Stimulated activated CD8-positive, alpha-beta memory T cell treated with anti-CD3 and anti-CD28 coated beads, Interleukin-12 subunit alpha, Interleukin-12 subunit beta, amount 100 ng/mL, for 4 hours (primary cell): ENCODE data around the gene TSR3.

Experiments used
- DNase-seq: peaks from one replicate; pipeline ENCODE4 v3.0.0-alpha.2; 2020; ENCODE audit warnings: low read depth

TSR3 gene

DNA sequence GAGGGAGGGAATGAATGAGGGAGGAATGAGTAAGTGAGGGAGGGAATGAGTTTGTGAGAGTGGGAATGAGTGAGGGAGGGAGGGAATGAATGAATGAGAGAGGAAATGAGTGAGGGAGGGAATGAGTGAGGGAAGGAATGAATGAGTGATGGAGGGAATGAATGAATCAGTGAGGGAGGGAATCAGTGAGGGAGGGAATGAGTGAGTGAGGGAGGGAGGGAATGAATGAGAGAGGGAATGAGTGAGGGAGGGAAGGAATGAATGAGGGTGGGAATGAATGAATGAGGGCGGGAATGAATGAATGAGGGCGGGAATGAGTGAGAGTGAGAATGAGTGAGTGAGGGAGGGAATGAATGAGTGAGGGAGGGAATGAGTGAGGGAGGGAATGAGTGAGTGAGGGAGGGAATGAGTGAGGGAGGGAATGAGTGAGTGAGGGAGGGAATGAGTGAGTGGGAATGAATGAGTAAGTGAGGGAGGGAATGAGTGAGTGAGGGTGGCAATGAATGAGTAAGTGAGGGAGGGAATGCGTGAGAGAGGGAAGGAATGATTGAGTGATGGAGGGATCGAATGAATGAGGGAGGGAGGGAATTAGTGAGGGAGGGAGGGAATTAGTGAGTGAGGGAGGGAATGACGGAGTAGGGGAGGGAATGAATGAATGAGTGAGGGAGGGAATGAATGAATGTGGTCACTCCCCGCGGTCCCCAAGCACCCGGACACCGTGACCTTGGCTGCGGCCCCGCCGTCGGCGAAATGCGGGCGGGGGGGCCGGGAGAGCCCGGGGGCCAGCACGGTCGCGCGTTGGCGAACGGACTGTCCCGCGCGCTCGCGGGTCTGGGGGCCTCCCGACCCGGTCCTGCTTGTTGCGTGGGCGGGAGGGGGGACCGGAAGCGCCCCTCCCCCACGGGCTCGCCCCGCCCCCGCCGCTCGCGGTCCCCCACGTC, 43.4 kb downstream of the TSR3 start:
- DNase-seq = no peak

DNA sequence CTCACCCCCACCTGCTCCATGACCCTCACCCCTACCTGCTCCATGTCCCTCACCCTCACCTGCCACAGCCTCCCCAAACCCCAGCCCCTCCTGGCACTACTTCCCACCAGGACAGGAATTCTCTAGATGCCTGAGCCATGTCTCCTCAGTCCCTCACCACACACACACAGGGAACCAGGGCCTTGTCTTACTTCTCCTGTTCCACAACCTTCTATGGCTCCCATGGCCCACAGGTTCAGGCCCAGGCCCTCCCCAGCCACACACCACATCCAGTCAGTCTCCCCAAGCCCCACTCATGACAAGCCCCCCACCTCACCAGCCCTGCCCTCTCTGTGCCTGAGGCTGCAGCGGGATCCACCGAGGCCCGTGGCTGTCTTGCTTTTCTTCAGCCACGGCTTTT, 45.3 kb downstream of the TSR3 start:
- DNase-seq = no peak

DNA sequence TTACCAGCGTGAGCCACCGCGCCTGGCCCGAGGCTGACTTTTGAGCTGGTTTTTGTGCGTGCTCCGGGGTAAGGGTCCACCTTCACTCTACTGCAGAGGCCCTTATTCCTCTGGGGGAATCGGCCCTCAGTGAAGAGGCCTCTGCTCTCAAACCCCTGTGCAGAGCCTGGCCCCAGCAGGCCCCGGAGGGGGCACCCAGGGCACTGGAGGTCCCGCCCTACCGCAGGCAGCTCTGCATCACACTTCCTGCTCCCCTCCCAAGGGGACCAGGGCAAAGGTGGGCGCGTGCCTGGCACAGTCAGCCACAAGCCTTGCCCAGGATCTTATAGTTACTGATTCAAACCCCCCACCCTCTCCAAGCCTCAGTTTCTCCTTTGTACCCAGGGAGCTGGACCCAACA, 45.9 kb downstream of the TSR3 start:
- DNase-seq = no peak

DNA sequence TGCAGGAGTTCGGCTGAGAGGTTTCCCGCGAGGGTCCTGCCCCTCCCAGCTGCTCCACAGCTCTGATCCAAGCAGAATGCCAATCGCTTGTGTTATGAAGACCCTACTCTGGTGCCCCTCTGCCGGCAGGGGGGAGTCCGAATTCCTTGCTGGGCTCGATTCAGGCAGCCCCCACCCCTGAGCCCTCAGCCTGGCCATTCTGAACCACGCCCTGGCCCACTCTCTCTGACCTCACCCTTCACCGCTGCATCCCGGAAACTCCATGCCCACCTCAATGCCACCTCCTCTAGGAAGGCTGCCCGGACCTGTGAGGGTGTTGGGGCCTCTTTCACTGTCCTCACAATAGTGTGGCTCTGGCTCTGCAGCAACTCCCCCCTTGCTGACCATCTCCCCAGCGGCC, 50.1 kb downstream of the TSR3 start:
- no peak for DNase-seq

DNA sequence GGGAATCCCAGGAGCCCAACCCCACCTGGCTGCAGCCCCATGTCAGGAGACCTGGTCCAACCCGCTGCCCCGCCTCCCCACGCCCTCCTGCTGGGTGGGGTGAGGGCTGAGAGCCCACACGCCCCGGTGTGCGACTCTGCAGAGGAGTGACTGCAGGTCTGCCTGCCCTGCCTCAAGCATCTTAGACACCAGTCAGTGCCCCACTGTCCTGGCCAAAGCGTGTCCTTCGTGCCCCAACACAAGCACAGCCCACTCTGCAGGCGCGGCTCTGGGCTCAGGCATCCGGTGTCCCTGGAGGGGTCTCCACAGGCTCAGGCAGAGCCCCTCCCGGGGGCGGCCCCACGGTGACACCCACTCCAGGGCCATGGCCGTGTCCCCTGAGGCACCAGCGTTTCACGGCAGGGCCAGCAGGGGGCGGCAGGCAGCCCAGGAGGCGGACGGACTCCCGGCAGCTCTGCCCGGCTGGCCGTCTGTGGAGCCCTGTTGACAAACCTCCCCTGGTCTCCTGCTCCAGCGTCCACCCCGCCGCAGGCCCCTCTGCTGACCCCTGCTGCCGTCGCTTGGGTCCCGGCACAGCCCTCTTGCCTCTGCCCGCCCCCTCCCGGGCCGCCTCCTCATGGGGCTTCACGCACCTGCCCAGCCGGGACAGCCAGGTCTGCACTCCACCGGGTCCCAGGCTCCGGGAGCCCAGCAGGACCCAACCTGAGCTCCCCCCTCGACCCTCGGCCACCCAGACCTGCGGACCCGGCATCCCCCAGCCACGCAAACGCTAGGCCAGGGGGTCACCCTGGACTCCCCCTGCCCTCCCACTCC, 50.8 kb downstream of the TSR3 start:
- DNase-seq = peak; percentile 55

DNA sequence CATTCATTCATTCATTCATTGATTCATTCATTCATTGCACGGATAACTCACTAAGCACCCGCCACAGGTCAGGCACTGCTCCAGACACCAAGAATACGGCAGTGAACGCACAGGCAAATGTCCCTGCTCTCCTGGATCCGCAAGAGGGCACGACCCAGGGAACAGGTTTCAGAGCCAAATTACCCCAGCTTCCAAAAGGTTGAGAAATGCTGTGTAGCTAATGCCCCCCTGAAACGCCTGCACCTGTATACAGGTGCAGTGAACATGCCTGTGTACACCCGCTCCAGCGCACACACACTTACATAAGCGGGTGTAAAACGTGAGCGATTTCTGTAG, 51.8 kb downstream of the TSR3 start:
- DNase-seq = no peak
